ENCODE data around the gene DRG2. TPM values are rescaled to one million over a fixed set of nuclear protein-coding genes. Genes with fewer than 3 reads are reported as not detected.

Gene DRG2
- total and polyA plus RNA-seq, 2 of the 13 experiments (the other 11 are each of a cell fraction or from before 2014, with no cell fraction given): 20.1 to 26.6 TPM

GRCh38 chr17:18041776-18042175 is 46.0 kb upstream of the DRG2 start:
- Histone ChIP-seq H3K36me3 (replicated peaks in 1 of 2; ENCODE audit: control insufficient read depth in 1 of 2, insufficient read depth in 2 of 2, low read length in 2 of 2) (peaks cover 3 to 7% of the 10 kb centered on the region in 2 experiments; a peak in 4 of 5 replicates), H3K9me3 (ENCODE audit: low read length) (no peaks in the 10 kb centered on the region), H3K9ac (ENCODE audit: insufficient read depth, low read depth, low read length) (peak overlapping the region; percentile 32; the same call in 1 of the 2 replicates), H3K4me2 (ENCODE audit: low read depth, low read length) (no peak overlapping the region; the same call in 1 of the 2 replicates), H3K4me3 (replicated peaks in 1 of 3; ENCODE audit: insufficient read depth in 1 of 3, low read depth in 2 of 3, low read length in 3 of 3) (no peak overlapping the region), H3K27ac (ENCODE audit: extremely low read length, insufficient read depth, low read length) (no peak overlapping the region), H2AFZ (ENCODE audit: low read length) (no peak overlapping the region), H3K27me3 (ENCODE audit: control insufficient read depth in 1 of 2, insufficient read depth in 2 of 2, low read length in 2 of 2) (no peaks in the 10 kb centered on the region; a peak in 1 of 5 replicates), H3K79me2 (ENCODE audit: insufficient read depth, low read length) (peaks cover 21% of the 10 kb centered on the region), H4K20me1 (ENCODE audit: insufficient read depth, low read length) (no peaks in the 10 kb centered on the region), H3K4me1 (ENCODE audit: insufficient read depth, low read length) (peaks cover 47% of the 10 kb centered on the region)
- TF ChIP-seq ZNF772 (CRISPR knock-in tag; IDR thresholded peaks at IDR 0.05): no peak
- no peak for TF ChIP-seq TOE1 (CRISPR knock-in tag; IDR thresholded peaks at IDR 0.05)
- no peak for TF ChIP-seq REL (CRISPR knock-in tag; conservative IDR thresholded peaks at IDR 0.05)
- TF ChIP-seq CREBL2 (CRISPR knock-in tag; IDR thresholded peaks at IDR 0.05; ENCODE audit: borderline replicate concordance): no peak
- TF ChIP-seq ZNF282 (IDR thresholded peaks at IDR 0.05; ENCODE audit: partially characterized antibody): no peak
- TF ChIP-seq ZNF235 (CRISPR knock-in tag; IDR thresholded peaks at IDR 0.05; ENCODE audit: borderline replicate concordance): no peak
- no peak for TF ChIP-seq DBP (CRISPR knock-in tag; IDR thresholded peaks at IDR 0.05; ENCODE audit: not compliant biosample characterization)
- TF ChIP-seq ZNF430 (CRISPR knock-in tag; IDR thresholded peaks at IDR 0.05): no peak
- no peak for TF ChIP-seq ZNF549 (CRISPR knock-in tag; IDR thresholded peaks at IDR 0.05)
- TF ChIP-seq ZNF251 (CRISPR knock-in tag; IDR thresholded peaks at IDR 0.05): no peak
- TF ChIP-seq, protein P1, sequence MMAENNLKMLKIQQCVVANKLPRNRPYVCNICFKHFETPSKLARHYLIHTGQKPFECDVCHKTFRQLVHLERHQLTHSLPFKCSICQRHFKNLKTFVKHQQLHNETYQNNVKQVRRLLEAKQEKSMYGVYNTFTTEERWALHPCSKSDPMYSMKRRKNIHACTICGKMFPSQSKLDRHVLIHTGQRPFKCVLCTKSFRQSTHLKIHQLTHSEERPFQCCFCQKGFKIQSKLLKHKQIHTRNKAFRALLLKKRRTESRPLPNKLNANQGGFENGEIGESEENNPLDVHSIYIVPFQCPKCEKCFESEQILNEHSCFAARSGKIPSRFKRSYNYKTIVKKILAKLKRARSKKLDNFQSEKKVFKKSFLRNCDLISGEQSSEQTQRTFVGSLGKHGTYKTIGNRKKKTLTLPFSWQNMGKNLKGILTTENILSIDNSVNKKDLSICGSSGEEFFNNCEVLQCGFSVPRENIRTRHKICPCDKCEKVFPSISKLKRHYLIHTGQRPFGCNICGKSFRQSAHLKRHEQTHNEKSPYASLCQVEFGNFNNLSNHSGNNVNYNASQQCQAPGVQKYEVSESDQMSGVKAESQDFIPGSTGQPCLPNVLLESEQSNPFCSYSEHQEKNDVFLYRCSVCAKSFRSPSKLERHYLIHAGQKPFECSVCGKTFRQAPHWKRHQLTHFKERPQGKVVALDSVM (CRISPR knock-in tag; IDR thresholded peaks at IDR 0.05): no peak
- no peak for TF ChIP-seq ZNF367 (CRISPR knock-in tag; IDR thresholded peaks at IDR 0.05; ENCODE audit: borderline replicate concordance)
- no peak for TF ChIP-seq CHCHD3 (CRISPR knock-in tag; IDR thresholded peaks at IDR 0.05)
- no peak for TF ChIP-seq SMAD3 (CRISPR knock-in tag; IDR thresholded peaks at IDR 0.05)
- DNase-seq (ENCODE audit: low spot score) (no peak), FAIRE-seq (no peak), ATAC-seq (no peak)
- in situ Hi-C loops (cut with HindIII; ENCODE audit: extremely low pct_ligation_motif_present, low pct_unique_long_range_greater_than_20kb): no loop called here
- ChIA-PET POLR2A (no interaction called here), CTCF (ENCODE audit: low intra/inter-chr PET ratio, low total read pairs) (no interaction called here)
- WGBS (ENCODE audit: low lambda C conversion rate): 83% methylated on average over 1 of the region's 1 CpG
- BruUV-seq (replicated peaks): TSS peak; percentile 34
- intact Hi-C loops (cut with micrococcal nuclease; ENCODE audit: unreplicated experiment): no loop called here

All from HepG2 (cell line).